IMR-90 (cell line): Measurements from ENCODE around the gene ANKMY1. TPM values are rescaled to one million over a fixed set of nuclear protein-coding genes. Genes with fewer than 3 reads are reported as not detected.

Experiments
- ATAC-seq: fragments of 200-7000 bp; cut with Tn5 transposase; 2 replicates; pipeline ENCODE4 v1.9.1; 2020; ENCODE audit warnings: low read depth, mild to moderate bottlenecking, moderate library complexity
- BruUV-seq: library from RNA; stranded (reverse); fragments of 400-500 nt; replicated peaks from 2 replicates; lab custom pipeline; 2021; lab: Mats Ljungman, UMichigan
- CTCF ChIA-PET: fragments of 300-600 bp; formaldehyde crosslinking; extraction: SDS; loops from one replicate; lab custom pipeline; 2021; ENCODE audit warnings: antibody characterized with exemption; lab: Yijun Ruan, JAX
- POLR2A ChIA-PET: fragments of 300-600 bp; sonication (Branson Sonifier 250); formaldehyde crosslinking; loops from one replicate; lab custom pipeline; 2022; ENCODE audit warnings: antibody characterized with exemption; ENCODE audit not compliant: unreplicated experiment; lab: Charles Lee
- DNase-seq: peaks from one replicate; pipeline ENCODE4 v3.0.0; 2013
- H2AFZ ChIP-seq: replicated peaks from 2 replicates; pipeline ENCODE3; 2013; ENCODE audit warnings: low read length, mild to moderate bottlenecking; ENCODE audit not compliant: poor library complexity
- H2AK5ac ChIP-seq: 2 replicates; pipeline ENCODE4 v1.6.1; 2013; ENCODE audit warnings: low read depth, low read length, inconsistent platforms
- H2AK9ac ChIP-seq: replicated peaks from 2 replicates; pipeline ENCODE3; 2013; ENCODE audit warnings: mild to moderate bottlenecking, low read depth, low read length, moderate library complexity; ENCODE audit not compliant: poor library complexity
- H2BK120ac ChIP-seq: 2 replicates; pipeline ENCODE4 v1.6.1; 2013; ENCODE audit warnings: low read depth, low read length, inconsistent platforms
- H2BK15ac ChIP-seq: 3 replicates; pipeline ENCODE4 v1.6.1; 2013; ENCODE audit warnings: low read depth, low read length, inconsistent platforms
- H2BK20ac ChIP-seq: 2 replicates; pipeline ENCODE4 v1.6.1; 2013; ENCODE audit warnings: low read depth, mild to moderate bottlenecking, inconsistent platforms, low read length, moderate library complexity
- H2BK5ac ChIP-seq: 2 replicates; pipeline ENCODE4 v1.6.1; 2013; ENCODE audit warnings: mild to moderate bottlenecking, low read depth, low read length, inconsistent platforms; ENCODE audit not compliant: poor library complexity, severe bottlenecking
- H3K14ac ChIP-seq: replicated peaks from 2 replicates; pipeline ENCODE4 v1.6.1; 2013; ENCODE audit warnings: low read depth, low read length, inconsistent platforms
- H3K18ac ChIP-seq: 2 replicates; pipeline ENCODE4 v1.6.1; 2013; ENCODE audit warnings: low read depth, low read length, control low read depth
- H3K23ac ChIP-seq: 2 replicates; pipeline ENCODE4 v1.6.1; 2013; ENCODE audit warnings: low read depth, low read length, inconsistent platforms
- H3K27ac ChIP-seq: 2 replicates; pipeline ENCODE4 v1.5.1; 2013; ENCODE audit warnings: mild to moderate bottlenecking, control low read depth, low read length; ENCODE audit not compliant: insufficient read depth
- H3K27me3 ChIP-seq: 2 replicates; pipeline ENCODE4 v1.6.1; 2013; ENCODE audit warnings: low read length; ENCODE audit not compliant: control insufficient read depth, insufficient read depth
- H3K36me3 ChIP-seq: 2 replicates; pipeline ENCODE4 v1.6.1; 2013; ENCODE audit warnings: low read length, mixed read lengths; ENCODE audit not compliant: control insufficient read depth, insufficient read depth
- H3K4ac ChIP-seq: 2 replicates; pipeline ENCODE4 v1.6.1; 2013; ENCODE audit warnings: low read depth, low read length, inconsistent platforms
- H3K4me1 ChIP-seq: 2 replicates; pipeline ENCODE4 v1.6.1; 2013; ENCODE audit warnings: low read length, mixed read lengths; ENCODE audit not compliant: control insufficient read depth, insufficient read depth
- H3K4me2 ChIP-seq: 2 replicates; pipeline ENCODE4 v1.6.1; 2013; ENCODE audit warnings: low read depth, mild to moderate bottlenecking, control low read depth, low read length, moderate library complexity
- H3K4me3 ChIP-seq: 2 replicates; pipeline ENCODE4 v1.5.1; 2013; ENCODE audit warnings: low read depth, mild to moderate bottlenecking, control low read depth, low read length, moderate library complexity; ENCODE audit not compliant: insufficient read depth
- H3K56ac ChIP-seq: 2 replicates; pipeline ENCODE4 v1.6.1; 2013; ENCODE audit warnings: low read length, inconsistent platforms; ENCODE audit not compliant: insufficient read depth; ENCODE audit errors: extremely low read depth
- H3K79me1 ChIP-seq, 2 experiments: 2 replicates each; pipeline ENCODE4 v1.6.1; 2013; ENCODE audit warnings: low read length in 2 of 2, inconsistent platforms in 1 of 2, low read depth in 1 of 2
- H3K9ac ChIP-seq: 2 replicates; pipeline ENCODE4 v1.6.1; 2013; ENCODE audit warnings: low read depth, low read length, control low read depth
- H3K9me1 ChIP-seq: 2 replicates; pipeline ENCODE4 v1.6.1; 2013; ENCODE audit warnings: low read length, inconsistent platforms; ENCODE audit not compliant: insufficient read depth
- H3K9me3 ChIP-seq: 2 replicates; pipeline ENCODE4 v1.6.1; 2013; ENCODE audit warnings: low read length; ENCODE audit not compliant: control insufficient read depth, insufficient read depth
- H4K20me1 ChIP-seq: 2 replicates; pipeline ENCODE4 v1.6.1; 2013; ENCODE audit warnings: low read length, inconsistent platforms; ENCODE audit not compliant: insufficient read depth
- H4K5ac ChIP-seq: 2 replicates; pipeline ENCODE4 v1.6.1; 2013; ENCODE audit warnings: mild to moderate bottlenecking, low read depth, low read length, control low read depth
- H4K8ac ChIP-seq, 2 experiments: 2 replicates each; pipeline ENCODE4 v1.6.1; 2013; ENCODE audit warnings: low read depth in 2 of 2, low read length in 2 of 2, control low read depth in 1 of 2, inconsistent platforms in 1 of 2
- H4K91ac ChIP-seq: 2 replicates; pipeline ENCODE4 v1.6.1; 2013; ENCODE audit warnings: low read depth, low read length, inconsistent platforms; ENCODE audit not compliant: insufficient read depth
- POLR2A ChIP-seq: IDR thresholded peaks from 2 replicates; pipeline ENCODE4 v1.6.1; 2012; ENCODE audit warnings: mild to moderate bottlenecking, low read depth, low read length
- RCOR1 ChIP-seq: IDR thresholded peaks from 2 replicates; pipeline ENCODE4 v1.6.1; 2012; ENCODE audit warnings: mild to moderate bottlenecking, low read length, improper control_type of control experiment; ENCODE audit not compliant: insufficient replicate concordance
- RFX5 ChIP-seq: IDR thresholded peaks from 2 replicates; pipeline ENCODE4 v1.8.0; 2012; ENCODE audit warnings: low read depth, mild to moderate bottlenecking, low read length, moderate library complexity
- USF2 ChIP-seq: fragments of 150-350 bp; IDR thresholded peaks from 2 replicates; pipeline ENCODE4 v1.6.1; 2017; ENCODE audit warnings: mild to moderate bottlenecking, antibody characterized with exemption, low read length, low read depth
- WGBS, 2 experiments: methylation state at CpG; one replicate each; pipeline versions ENCODE4 v1.1.5 to v1.1.7; 2013; ENCODE audit warnings: missing lambda C conversion rate in 2 of 2; ENCODE audit not compliant: insufficient read length in 1 of 2; ENCODE audit errors: extremely low coverage in 2 of 2; 5-methylcytosine and 5-hydroxymethylcytosine counted together
- dilution Hi-C: fragments of 300-500 bp; cut with HindIII; formaldehyde crosslinking; loops from one replicate; pipeline ENCODE4 v1.14.3; 2018; ENCODE audit warnings: low sequenced_read_pairs; ENCODE audit not compliant: unreplicated experiment
- in situ Hi-C: fragments of 300-500 bp; cut with MboI; formaldehyde crosslinking; loops from 3 replicates; pipeline ENCODE4 v1.14.3; 2019; ENCODE audit warnings: low sequenced_read_pairs, inconsistent platforms, mixed read lengths
- intact Hi-C: fragments of 100-400 bp; cut with micrococcal nuclease; formaldehyde crosslinking; loops from 2 replicates; pipeline ENCODE4 v1.10.0; 2022
- polyA plus RNA-seq, 3 experiments: library from polyadenylated mRNA; depleted of rRNA; stranded (reverse); fragments of >200 nt; gene quantifications; 2 replicates each; pipeline ENCODE4 v1.2.3, GENCODE V29; 2012; ENCODE audit warnings: low replicate concordance in 1 of 3
- total RNA-seq: library from RNA; depleted of rRNA; stranded (reverse); fragments of >200 nt; gene quantifications from 2 replicates; pipeline ENCODE4 v1.2.3, GENCODE V29; 2012

The ANKMY1 gene
- total and polyA plus RNA-seq, 2 of the 4 experiments (the other 2 are of a cell fraction): 2.9 to 5.5 TPM

- H4K20me1 ChIP-seq: peaks cover 36% of the 10 kb centered on the region
- H3K56ac ChIP-seq: no peak overlapping the region
These were observed 98.8 kb downstream of the ANKMY1 start for GRCh38 chr2:240458900-240459391.

More at GRCh38 chr2:240458900-240459391, 98.8 kb downstream of the ANKMY1 start:
- H4K5ac ChIP-seq: no peak overlapping the region
- peaks cover 4% of the 10 kb centered on the region; the same call in 1 of the 2 replicates for H3K9me1 ChIP-seq
- H3K4ac ChIP-seq: no peak overlapping the region
- ATAC-seq (no peak), DNase-seq (no peak)
- no peak overlapping the region for H2BK120ac ChIP-seq
- intact Hi-C loops (no loop called here), in situ Hi-C loops (no loop called here), dilution Hi-C loops (no loop called here)
- H3K18ac ChIP-seq: no peak overlapping the region
- TF ChIP-seq RFX5: no peak
- no peak for TF ChIP-seq USF2
- no peak for TF ChIP-seq RCOR1
- no peak for TF ChIP-seq POLR2A
- no peaks in the 10 kb centered on the region for H3K27me3 ChIP-seq
- no peak overlapping the region for H2BK5ac ChIP-seq
- BruUV-seq: no TSS peak
- ChIA-PET CTCF (no interaction called here), POLR2A (no interaction called here)
- no peak overlapping the region for H3K4me3 ChIP-seq
- H3K4me1 ChIP-seq: peaks cover 3% of the 10 kb centered on the region; the same call in 1 of the 2 replicates
- H2AK9ac ChIP-seq: no peak overlapping the region
- no peak overlapping the region for H2AFZ ChIP-seq
- no peak overlapping the region for H2BK20ac ChIP-seq
- no peak overlapping the region for H4K8ac ChIP-seq
- H3K14ac ChIP-seq: no peak overlapping the region
- H3K23ac ChIP-seq: no peak overlapping the region
- no peak overlapping the region for H4K91ac ChIP-seq
- no peak overlapping the region for H3K9ac ChIP-seq
- H3K79me1 ChIP-seq: peaks cover 8 to 37% of the 10 kb centered on the region in 2 experiments; a peak in 3 of 4 replicates
- no peak overlapping the region for H3K4me2 ChIP-seq
- WGBS, 2 experiments: no CpG with 5 or more reads among the region's 18 CpGs
- peaks cover 19% of the 10 kb centered on the region for H3K36me3 ChIP-seq
- no peaks in the 10 kb centered on the region for H3K9me3 ChIP-seq
- no peak overlapping the region for H3K27ac ChIP-seq
- no peak overlapping the region for H2AK5ac ChIP-seq
- no peak overlapping the region for H2BK15ac ChIP-seq
